Upper lobe of left lung (tissue), 6 donors: Measurements from ENCODE around the gene PAX7. TPM values are rescaled to one million over a fixed set of nuclear protein-coding genes. Genes with fewer than 3 reads are reported as not detected.
"Not testable (repeated sequence)": the region's sequence is repeated elsewhere in the genome, so short reads cannot be mapped to it uniquely, and the experiment has no call there.

Experiments
- ATAC-seq, 2 donors: fragments of 200-7000 bp; cut with Tn5 transposase; one replicate each; pipeline ENCODE4 v1.9.1; 2022; ENCODE audit warnings: mild to moderate bottlenecking in 2 of 2, moderate library complexity in 2 of 2; ENCODE audit not compliant: low FRiP score in 2 of 2
- DNase-seq, 2 donors: peaks; one replicate each; pipeline ENCODE4 v3.0.0-alpha.2; 2019 to 2020
- H3K27ac ChIP-seq, 4 donors: fragments of 200-600 bp; sonication (generic); one replicate each; pipeline ENCODE4 v1.5.1; 2016 to 2019
- H3K27me3 ChIP-seq, 4 donors: fragments of 200-600 bp; sonication (generic); one replicate each; pipeline ENCODE4 v1.5.1; 2017 to 2019
- H3K36me3 ChIP-seq, 4 donors: fragments of 200-600 bp; sonication (generic); one replicate each; pipeline ENCODE4 v1.5.1; 2016 to 2019
- H3K4me1 ChIP-seq, 4 donors: fragments of 200-600 bp; sonication (generic); one replicate each; pipeline ENCODE4 v1.5.1; 2018 to 2019
- H3K4me3 ChIP-seq, 4 donors: fragments of 200-600 bp; sonication (generic); one replicate each; pipeline ENCODE4 v1.5.1; 2017 to 2019; ENCODE audit warnings: mild to moderate bottlenecking in 2 of 4, moderate library complexity in 1 of 4
- H3K9me3 ChIP-seq, 4 donors: fragments of 200-600 bp; sonication (generic); one replicate each; pipeline ENCODE4 v1.5.1; 2018 to 2019
- CTCF ChIP-seq, 6 experiments: fragments of 450-650 bp in 4 of 6; fragments of 200-600 bp in 2 of 6; sonication (generic) in 2 of 6; IDR thresholded peaks; one replicate each; pipeline ENCODE4 v1.5.1; 2016 to 2019; ENCODE audit warnings: antibody characterized with exemption in 6 of 6
- EP300 ChIP-seq, 4 donors: sonication (generic); formaldehyde crosslinking; IDR thresholded peaks; one replicate each; pipeline ENCODE4 v1.5.1; 2017; ENCODE audit warnings: antibody characterized with exemption in 4 of 4, control low read depth in 2 of 4
- POLR2A ChIP-seq, 4 donors: fragments of 450-650 bp; IDR thresholded peaks; one replicate each; pipeline ENCODE4 v1.5.1; 2016 to 2017; ENCODE audit warnings: antibody characterized with exemption in 4 of 4, mild to moderate bottlenecking in 2 of 4
- POLR2AphosphoS5 ChIP-seq, 2 donors: sonication (generic); formaldehyde crosslinking; IDR thresholded peaks; one replicate each; pipeline ENCODE4 v1.5.1; 2017; ENCODE audit warnings: antibody characterized with exemption in 2 of 2
- WGBS, 2 donors: methylation state at CpG; one replicate each; pipeline ENCODE4 v1.1.5; 2017 to 2018; 5-methylcytosine and 5-hydroxymethylcytosine counted together
- total RNA-seq, 6 donors: library from RNA; depleted of rRNA in 4 of 6; stranded (reverse); fragments of >200 nt in 4 of 6; gene quantifications; one replicate each; pipeline versions ENCODE4 v1.1.0 to v1.2.1, GENCODE V29; 2016 to 2021
- donor health status: DM: no; HTN: no; CAD: no; lungs with moderate emphysema.
- donor health status: DM: no; HTN: yes; CAD: no; lungs with severe emphysema.

Gene PAX7
- total RNA-seq, 6 donors from 2014 or later: not detected

GRCh38 chr1:18686540-18686939 lies 55.9 kb downstream of the PAX7 start:
- Histone ChIP-seq H3K36me3 (no peaks in the 10 kb centered on the region), H3K4me3 (no peak overlapping the region), H3K27me3 (no peaks in the 10 kb centered on the region), H3K4me1 (no peaks in the 10 kb centered on the region), H3K9me3 (no peaks in the 10 kb centered on the region), H3K27ac (no peak overlapping the region)
- TF ChIP-seq POLR2AphosphoS5 (IDR thresholded peaks at IDR 0.05): no peak
- no peak for TF ChIP-seq EP300 (IDR thresholded peaks at IDR 0.05)
- TF ChIP-seq POLR2A (IDR thresholded peaks at IDR 0.05): no peak
- TF ChIP-seq CTCF (IDR thresholded peaks at IDR 0.05): no peak
- DNase-seq (no peak), ATAC-seq (no peak)
- 68 to 77% methylated on average over 3 of the region's 3 CpGs for WGBS, 2 donors

- WGBS, 2 donors: 82 to 89% methylated on average over 7 of the region's 7 CpGs
- ATAC-seq: no peak
- no peak for DNase-seq
- no peak for TF ChIP-seq POLR2AphosphoS5 (IDR thresholded peaks at IDR 0.05)
- TF ChIP-seq POLR2A (IDR thresholded peaks at IDR 0.05): no peak
- TF ChIP-seq CTCF (IDR thresholded peaks at IDR 0.05): no peak
- TF ChIP-seq EP300 (IDR thresholded peaks at IDR 0.05): no peak
- Histone ChIP-seq H3K4me1 (no peaks in the 10 kb centered on the region), H3K9me3 (no peaks in the 10 kb centered on the region), H3K27ac (no peak overlapping the region), H3K27me3 (no peaks in the 10 kb centered on the region), H3K4me3 (no peak overlapping the region), H3K36me3 (no peaks in the 10 kb centered on the region)
Measured at GRCh38 chr1:18687273-18687672, 56.6 kb downstream of the PAX7 start.

GRCh38 chr1:18691648-18692047 lies 61.0 kb downstream of the PAX7 start:
- TF ChIP-seq POLR2AphosphoS5 (IDR thresholded peaks at IDR 0.05) (no peak), POLR2A (IDR thresholded peaks at IDR 0.05) (no peak), EP300 (IDR thresholded peaks at IDR 0.05) (no peak), CTCF (IDR thresholded peaks at IDR 0.05) (no peak)
- DNase-seq: no peak
- H3K4me1 ChIP-seq: no peaks in the 10 kb centered on the region
- no peak overlapping the region for H3K27ac ChIP-seq
- peaks cover 0 to 8% (median 0%) of the 10 kb centered on the region in 4 donors for H3K27me3 ChIP-seq
- H3K9me3 ChIP-seq: no peaks in the 10 kb centered on the region
- 88 to 89% methylated on average over 20 of the region's 20 CpGs for WGBS, 2 donors
- H3K36me3 ChIP-seq: no peaks in the 10 kb centered on the region
- no peak overlapping the region for H3K4me3 ChIP-seq
- ATAC-seq: no peak

- Histone ChIP-seq H3K27me3 (peaks cover 0 to 8% (median 0%) of the 10 kb centered on the region in 4 donors), H3K27ac (no peak overlapping the region), H3K9me3 (no peaks in the 10 kb centered on the region), H3K4me3 (no peak overlapping the region), H3K4me1 (no peaks in the 10 kb centered on the region), H3K36me3 (no peaks in the 10 kb centered on the region)
- DNase-seq (no peak), ATAC-seq (no peak)
- 15 to 25% methylated on average over 20 to 24 of the region's 25 CpGs for WGBS, 2 donors
- TF ChIP-seq POLR2AphosphoS5 (IDR thresholded peaks at IDR 0.05) (no peak), EP300 (IDR thresholded peaks at IDR 0.05) (no peak), POLR2A (IDR thresholded peaks at IDR 0.05) (no peak), CTCF (IDR thresholded peaks at IDR 0.05) (no peak)
Measured at GRCh38 chr1:18693256-18694098, 62.8 kb downstream of the PAX7 start.

DNA sequence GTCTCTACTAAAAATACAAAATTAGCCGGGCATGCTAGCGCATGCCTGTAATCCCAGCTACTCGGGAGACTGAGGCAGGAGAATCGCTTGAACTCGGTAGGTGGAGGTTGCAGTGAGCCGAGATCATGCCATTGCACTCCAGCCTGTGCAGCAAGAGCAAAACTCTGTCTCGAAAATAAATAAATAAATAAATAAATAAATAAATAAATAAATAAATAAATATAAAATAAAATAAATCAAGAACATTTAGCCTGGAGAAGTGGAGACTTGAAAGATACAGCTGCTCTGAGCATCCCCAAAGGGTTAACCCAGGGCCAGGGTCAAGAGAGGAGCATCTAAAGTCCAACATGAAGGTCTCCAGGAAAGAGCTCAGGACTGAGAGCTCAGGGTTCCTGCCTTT lies 63.6 kb downstream of the PAX7 start:
- not testable (repeated sequence) for H3K9me3 ChIP-seq, H3K27me3 ChIP-seq, H3K4me1 ChIP-seq, ATAC-seq, DNase-seq, H3K36me3 ChIP-seq, H3K4me3 ChIP-seq, H3K27ac ChIP-seq
- 89 to 91% methylated on average over 7 of the region's 7 CpGs for WGBS, 2 donors
